ENCODE results near the gene PSMD7. TPM values are rescaled to one million over a fixed set of nuclear protein-coding genes. Genes with fewer than 3 reads are reported as not detected.
A peak's percentile ranks its signal among the peaks of the same experiment; 100 is the strongest.

PSMD7 gene
- total RNA-seq, 1 donor from 2014 or later, result 90.8 TPM

DNA sequence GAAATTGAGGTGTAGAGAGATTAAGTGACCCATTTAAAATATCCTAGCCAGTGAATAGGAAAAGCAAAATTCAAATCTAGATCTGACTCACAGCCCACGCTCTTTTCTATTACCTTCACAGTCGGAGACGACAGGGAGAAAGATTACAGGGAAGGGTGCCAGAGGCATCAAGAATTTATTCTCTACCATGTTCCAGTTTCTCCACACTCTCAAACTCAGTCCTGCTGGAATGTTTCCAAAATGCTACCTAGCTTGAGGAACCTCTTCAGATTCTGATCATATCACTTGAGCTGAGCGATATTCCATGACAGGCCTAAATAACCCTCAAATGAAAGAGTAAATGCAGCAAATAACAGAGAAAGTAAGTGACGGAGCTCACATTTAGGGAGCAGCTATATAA lies 5.4 kb upstream of the PSMD7 start:
- Histone ChIP-seq H3K79me2 (ENCODE audit: insufficient read depth, low read length) (no peaks in the 10 kb centered on the region), H3K4me3 (ENCODE audit: insufficient read depth, low read depth, low read length) (no peak overlapping the region), H3K9ac (ENCODE audit: low read length) (no peak overlapping the region), H3K9me3 (ENCODE audit: insufficient read depth, low read depth, low read length) (peaks cover 5% of the 10 kb centered on the region), H3K27ac (ENCODE audit: low read depth, low read length) (no peak overlapping the region), H2AFZ (ENCODE audit: low read depth, low read length) (no peak overlapping the region), H3K27me3 (ENCODE audit: insufficient read depth, low read length) (no peaks in the 10 kb centered on the region), H3K4me2 (ENCODE audit: low read length) (no peak overlapping the region), H3K36me3 (ENCODE audit: insufficient read depth, low read length) (no peaks in the 10 kb centered on the region), H3K4me1 (ENCODE audit: insufficient read depth, low read length) (peaks cover 5% of the 10 kb centered on the region), H4K20me1 (ENCODE audit: insufficient read depth, low read length) (no peaks in the 10 kb centered on the region)
- no peak overlapping the region for H3K27ac Mint-ChIP-seq (ENCODE audit: unreplicated experiment)
- FAIRE-seq, result no peak
- peaks cover 2% of the 10 kb centered on the region for H3K4me1 Mint-ChIP-seq (ENCODE audit: low read depth, unreplicated experiment)
- no peaks in the 10 kb centered on the region for H3K27me3 Mint-ChIP-seq (ENCODE audit: low read depth, unreplicated experiment)
- TF ChIP-seq EZH2 (IDR thresholded peaks at IDR 0.05; ENCODE audit: insufficient read depth, low read length), result no peak
- TF ChIP-seq, protein P1, sequence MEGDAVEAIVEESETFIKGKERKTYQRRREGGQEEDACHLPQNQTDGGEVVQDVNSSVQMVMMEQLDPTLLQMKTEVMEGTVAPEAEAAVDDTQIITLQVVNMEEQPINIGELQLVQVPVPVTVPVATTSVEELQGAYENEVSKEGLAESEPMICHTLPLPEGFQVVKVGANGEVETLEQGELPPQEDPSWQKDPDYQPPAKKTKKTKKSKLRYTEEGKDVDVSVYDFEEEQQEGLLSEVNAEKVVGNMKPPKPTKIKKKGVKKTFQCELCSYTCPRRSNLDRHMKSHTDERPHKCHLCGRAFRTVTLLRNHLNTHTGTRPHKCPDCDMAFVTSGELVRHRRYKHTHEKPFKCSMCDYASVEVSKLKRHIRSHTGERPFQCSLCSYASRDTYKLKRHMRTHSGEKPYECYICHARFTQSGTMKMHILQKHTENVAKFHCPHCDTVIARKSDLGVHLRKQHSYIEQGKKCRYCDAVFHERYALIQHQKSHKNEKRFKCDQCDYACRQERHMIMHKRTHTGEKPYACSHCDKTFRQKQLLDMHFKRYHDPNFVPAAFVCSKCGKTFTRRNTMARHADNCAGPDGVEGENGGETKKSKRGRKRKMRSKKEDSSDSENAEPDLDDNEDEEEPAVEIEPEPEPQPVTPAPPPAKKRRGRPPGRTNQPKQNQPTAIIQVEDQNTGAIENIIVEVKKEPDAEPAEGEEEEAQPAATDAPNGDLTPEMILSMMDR (IDR thresholded peaks at IDR 0.05; ENCODE audit: insufficient read depth, low read depth, low read length), result no peak
- peaks cover 5% of the 10 kb centered on the region for H3K9me3 Mint-ChIP-seq (ENCODE audit: unreplicated experiment)
- no peak overlapping the region for H3K4me3 Mint-ChIP-seq (ENCODE audit: unreplicated experiment)
- no peak for DNase-seq (ENCODE audit: low read depth)
- peaks cover 3% of the 10 kb centered on the region for H3K36me3 Mint-ChIP-seq (ENCODE audit: low read depth, unreplicated experiment)

- H3K27ac Mint-ChIP-seq (ENCODE audit: unreplicated experiment), result no peak overlapping the region
- no peak overlapping the region for H3K4me3 Mint-ChIP-seq (ENCODE audit: unreplicated experiment)
- Histone ChIP-seq H3K9ac (ENCODE audit: low read length) (no peak overlapping the region), H3K79me2 (ENCODE audit: insufficient read depth, low read length) (peaks cover 1% of the 10 kb centered on the region), H3K27ac (ENCODE audit: low read depth, low read length) (no peak overlapping the region), H3K27me3 (ENCODE audit: insufficient read depth, low read length) (no peaks in the 10 kb centered on the region), H4K20me1 (ENCODE audit: insufficient read depth, low read length) (no peaks in the 10 kb centered on the region), H3K4me2 (ENCODE audit: low read length) (no peak overlapping the region), H3K9me3 (ENCODE audit: insufficient read depth, low read depth, low read length) (peaks cover 5% of the 10 kb centered on the region), H3K4me1 (ENCODE audit: insufficient read depth, low read length) (peaks cover 5% of the 10 kb centered on the region), H3K36me3 (ENCODE audit: insufficient read depth, low read length) (no peaks in the 10 kb centered on the region), H2AFZ (ENCODE audit: low read depth, low read length) (no peak overlapping the region), H3K4me3 (ENCODE audit: insufficient read depth, low read depth, low read length) (no peak overlapping the region)
- peaks cover 5% of the 10 kb centered on the region for H3K9me3 Mint-ChIP-seq (ENCODE audit: unreplicated experiment)
- peaks cover 2% of the 10 kb centered on the region for H3K4me1 Mint-ChIP-seq (ENCODE audit: low read depth, unreplicated experiment)
- TF ChIP-seq, protein P1 (IDR thresholded peaks at IDR 0.05; ENCODE audit: insufficient read depth, low read depth, low read length), result no peak
- TF ChIP-seq EZH2 (IDR thresholded peaks at IDR 0.05; ENCODE audit: insufficient read depth, low read length), result no peak
- H3K27me3 Mint-ChIP-seq (ENCODE audit: low read depth, unreplicated experiment), result no peaks in the 10 kb centered on the region
- DNase-seq (ENCODE audit: low read depth), result no peak
- FAIRE-seq, result no peak
- H3K36me3 Mint-ChIP-seq (ENCODE audit: low read depth, unreplicated experiment), result peaks cover 3% of the 10 kb centered on the region
These were observed 4.9 kb upstream of the PSMD7 start for GRCh38 chr16:74291577-74292208.

GRCh38 chr16:74296104-74296431 lies 546 bp upstream of the PSMD7 start:
- peaks cover 2% of the 10 kb centered on the region for H3K36me3 Mint-ChIP-seq (ENCODE audit: low read depth, unreplicated experiment)
- H3K4me1 ChIP-seq (ENCODE audit: insufficient read depth, low read length), result peaks cover 19% of the 10 kb centered on the region
- peak overlapping the region; percentile 98 for H3K27ac ChIP-seq (ENCODE audit: low read depth, low read length)
- no peak for DNase-seq (ENCODE audit: low read depth)
- peak overlapping the region; percentile 98 for H3K27ac Mint-ChIP-seq (ENCODE audit: unreplicated experiment)
- H3K4me2 ChIP-seq (ENCODE audit: low read length), result peak overlapping the region; percentile 85
- H3K9ac ChIP-seq (ENCODE audit: low read length), result peak overlapping the region; percentile 98
- H3K4me1 Mint-ChIP-seq (ENCODE audit: low read depth, unreplicated experiment), result peaks cover 17% of the 10 kb centered on the region
- H2AFZ ChIP-seq (ENCODE audit: low read depth, low read length), result peak overlapping the region; percentile 52
- TF ChIP-seq, protein P1 (IDR thresholded peaks at IDR 0.05; ENCODE audit: insufficient read depth, low read depth, low read length), result no peak
- TF ChIP-seq EZH2 (IDR thresholded peaks at IDR 0.05; ENCODE audit: insufficient read depth, low read length), result no peak
- H3K27me3 ChIP-seq (ENCODE audit: insufficient read depth, low read length), result no peaks in the 10 kb centered on the region
- FAIRE-seq, result no peak
- peaks cover 40% of the 10 kb centered on the region for H3K79me2 ChIP-seq (ENCODE audit: insufficient read depth, low read length)
- H4K20me1 ChIP-seq (ENCODE audit: insufficient read depth, low read length), result peaks cover 30% of the 10 kb centered on the region
- H3K27me3 Mint-ChIP-seq (ENCODE audit: low read depth, unreplicated experiment), result no peaks in the 10 kb centered on the region
- peaks cover 15% of the 10 kb centered on the region for H3K36me3 ChIP-seq (ENCODE audit: insufficient read depth, low read length)
- H3K9me3 Mint-ChIP-seq (ENCODE audit: unreplicated experiment), result peaks cover 4% of the 10 kb centered on the region
- H3K9me3 ChIP-seq (ENCODE audit: insufficient read depth, low read depth, low read length), result peaks cover 5% of the 10 kb centered on the region
- peak overlapping the region; percentile 92 for H3K4me3 ChIP-seq (ENCODE audit: insufficient read depth, low read depth, low read length)
- peak overlapping the region; percentile 97 for H3K4me3 Mint-ChIP-seq (ENCODE audit: unreplicated experiment)
